Stimulated activated CD4-positive, alpha-beta T cell treated with anti-CD3 and anti-CD28 coated beads, TNF-alpha, amount 100 ng/mL, for 24 hours (primary cell): ENCODE results near the gene ACYP2.

Experiments used
- DNase-seq, 3 experiments: peaks; one replicate each; pipeline ENCODE4 v3.0.0-alpha.2; 2020; ENCODE audit warnings: low read depth in 3 of 3

ACYP2 gene

GRCh38 chr2:54149638-54150441 lies 34.4 kb downstream of the ACYP2 start:
- DNase-seq, result no peak

GRCh38 chr2:54158311-54158710 lies 42.9 kb downstream of the ACYP2 start:
- DNase-seq, result no peak

GRCh38 chr2:54161660-54162424 lies 46.4 kb downstream of the ACYP2 start:
- no peak for DNase-seq

GRCh38 chr2:54164106-54164505 lies 48.7 kb downstream of the ACYP2 start:
- DNase-seq, result no peak

- no peak for DNase-seq
These were observed 50.8 kb downstream of the ACYP2 start for GRCh38 chr2:54166121-54166773.

GRCh38 chr2:54176577-54176976 lies 61.2 kb downstream of the ACYP2 start:
- DNase-seq, result no peak

- no peak for DNase-seq
These were observed 67.9 kb downstream of the ACYP2 start for GRCh38 chr2:54183281-54183680.

GRCh38 chr2:54183972-54184371 lies 68.6 kb downstream of the ACYP2 start:
- no peak for DNase-seq

GRCh38 chr2:54185105-54185504 lies 69.7 kb downstream of the ACYP2 start:
- DNase-seq, result no peak

- DNase-seq, result no peak
These were observed 71.9 kb downstream of the ACYP2 start for GRCh38 chr2:54187331-54187730.

GRCh38 chr2:54189539-54189938 lies 74.1 kb downstream of the ACYP2 start:
- DNase-seq, result no peak

- DNase-seq, result no peak
These were observed 76.1 kb downstream of the ACYP2 start for GRCh38 chr2:54191361-54192135.

- DNase-seq, result no peak
These were observed 79.6 kb downstream of the ACYP2 start for GRCh38 chr2:54194761-54195750.

- DNase-seq, result no peak
These were observed 81.2 kb downstream of the ACYP2 start for GRCh38 chr2:54196646-54197045.

GRCh38 chr2:54204476-54204875 lies 89.1 kb downstream of the ACYP2 start:
- no peak for DNase-seq

GRCh38 chr2:54206596-54206995 lies 91.2 kb downstream of the ACYP2 start:
- no peak for DNase-seq

- no peak for DNase-seq
These were observed 92.3 kb downstream of the ACYP2 start for GRCh38 chr2:54207666-54208195.

- DNase-seq, result no peak
These were observed 93.2 kb downstream of the ACYP2 start for GRCh38 chr2:54208364-54209240.

- no peak for DNase-seq
These were observed 94.0 kb downstream of the ACYP2 start for GRCh38 chr2:54209379-54209778.
